H9 (cell line): ENCODE data around the gene PEX5L. TPM values are rescaled to one million over a fixed set of nuclear protein-coding genes. Genes with fewer than 3 reads are reported as not detected.

Experiments used
- DNase-seq: peaks from one replicate; pipeline ENCODE4 v3.0.0-alpha.2; 2017
- H2AFZ ChIP-seq: one replicate; pipeline ENCODE4 v1.6.1; 2013; ENCODE audit warnings: mild to moderate bottlenecking, low read length, control low read depth, moderate library complexity
- H2AK5ac ChIP-seq: 2 replicates; pipeline ENCODE4 v1.6.1; 2013; ENCODE audit warnings: low read length, control low read depth, mixed read lengths; ENCODE audit not compliant: insufficient read length
- H2BK120ac ChIP-seq: one replicate; pipeline ENCODE4 v1.6.1; 2013; ENCODE audit warnings: low read depth, mild to moderate bottlenecking, low read length, control low read depth, inconsistent platforms; ENCODE audit not compliant: poor library complexity, severe bottlenecking
- H2BK12ac ChIP-seq: 2 replicates; pipeline ENCODE4 v1.6.1; 2013; ENCODE audit warnings: low read length, control low read depth, mixed read lengths, low read depth; ENCODE audit not compliant: insufficient read length
- H2BK15ac ChIP-seq: 2 replicates; pipeline ENCODE4 v1.6.1; 2013; ENCODE audit warnings: low read depth, low read length, control low read depth
- H2BK20ac ChIP-seq: one replicate; pipeline ENCODE4 v1.6.1; 2013; ENCODE audit warnings: low read depth, mild to moderate bottlenecking, low read length, control low read depth, inconsistent platforms; ENCODE audit not compliant: poor library complexity, severe bottlenecking
- H2BK5ac ChIP-seq: 2 replicates; pipeline ENCODE4 v1.6.1; 2013; ENCODE audit warnings: low read length, control low read depth, mixed read lengths; ENCODE audit not compliant: insufficient read length
- H3K14ac ChIP-seq: 2 replicates; pipeline ENCODE4 v1.6.1; 2013; ENCODE audit warnings: low read length, control low read depth; ENCODE audit not compliant: insufficient read depth
- H3K18ac ChIP-seq: 2 replicates; pipeline ENCODE4 v1.6.1; 2013; ENCODE audit warnings: low read depth, mild to moderate bottlenecking, mixed read lengths, low read length, control low read depth; ENCODE audit not compliant: insufficient read length
- H3K23ac ChIP-seq: 2 replicates; pipeline ENCODE4 v1.6.1; 2013; ENCODE audit warnings: low read length, control low read depth, mixed read lengths, low read depth; ENCODE audit not compliant: insufficient read length
- H3K23me2 ChIP-seq: 2 replicates; pipeline ENCODE4 v1.6.1; 2013; ENCODE audit warnings: low read depth, mild to moderate bottlenecking, mixed read lengths, low read length, control low read depth; ENCODE audit not compliant: insufficient read length, poor library complexity, severe bottlenecking
- H3K27ac ChIP-seq: 2 replicates; pipeline ENCODE4 v1.5.1; 2013; ENCODE audit warnings: low read length, control low read depth, mixed read lengths, low read depth; ENCODE audit not compliant: insufficient read length
- H3K27me3 ChIP-seq: 2 replicates; pipeline ENCODE4 v1.6.1; 2013; ENCODE audit warnings: low read length, control low read depth, inconsistent platforms; ENCODE audit not compliant: insufficient read depth
- H3K4ac ChIP-seq: 2 replicates; pipeline ENCODE4 v1.6.1; 2013; ENCODE audit warnings: low read depth, mild to moderate bottlenecking, control low read depth, inconsistent platforms, low read length, moderate library complexity
- H3K4me1 ChIP-seq: 2 replicates; pipeline ENCODE4 v1.6.1; 2013; ENCODE audit warnings: low read length, control low read depth, inconsistent platforms; ENCODE audit not compliant: insufficient read depth
- H3K4me2 ChIP-seq: 2 replicates; pipeline ENCODE4 v1.6.1; 2013; ENCODE audit warnings: low read length, control low read depth, mixed read lengths; ENCODE audit not compliant: insufficient read length, insufficient read depth
- H3K56ac ChIP-seq: 2 replicates; pipeline ENCODE4 v1.6.1; 2013; ENCODE audit warnings: low read depth, mild to moderate bottlenecking, mixed read lengths, low read length, control low read depth; ENCODE audit not compliant: insufficient read length
- H3K79me1 ChIP-seq: 2 replicates; pipeline ENCODE4 v1.6.1; 2013; ENCODE audit warnings: low read depth, mild to moderate bottlenecking, moderate library complexity, low read length, control low read depth, inconsistent platforms; ENCODE audit not compliant: insufficient read depth, poor library complexity, severe bottlenecking
- H3K79me2 ChIP-seq: 2 replicates; pipeline ENCODE4 v1.6.1; 2013; ENCODE audit warnings: low read length, control low read depth, inconsistent platforms; ENCODE audit not compliant: insufficient read depth
- H3K9ac ChIP-seq: 2 replicates; pipeline ENCODE4 v1.6.1; 2013; ENCODE audit warnings: low read length, control low read depth, mixed read lengths; ENCODE audit not compliant: insufficient read length; ENCODE audit errors: extremely low read depth
- H3K9me3 ChIP-seq: one replicate; pipeline ENCODE4 v1.6.1; 2013; ENCODE audit warnings: low read depth, low read length, inconsistent platforms; ENCODE audit not compliant: control insufficient read depth
- H3T11ph ChIP-seq: one replicate; pipeline ENCODE4 v1.6.1; 2013; ENCODE audit warnings: mild to moderate bottlenecking, low read length, control low read depth, inconsistent platforms
- H4K20me1 ChIP-seq: one replicate; pipeline ENCODE4 v1.6.1; 2013; ENCODE audit not compliant: control insufficient read depth, insufficient read length, insufficient read depth
- H4K5ac ChIP-seq: 2 replicates; pipeline ENCODE4 v1.6.1; 2013; ENCODE audit warnings: low read depth, mild to moderate bottlenecking, mixed read lengths, low read length, control low read depth; ENCODE audit not compliant: insufficient read length
- H4K8ac ChIP-seq: replicated peaks from 2 replicates; pipeline ENCODE4 v1.6.1; 2013; ENCODE audit warnings: low read length, control low read depth, mixed read lengths, low read depth; ENCODE audit not compliant: insufficient read length
- H4K91ac ChIP-seq: 2 replicates; pipeline ENCODE4 v1.6.1; 2013; ENCODE audit warnings: low read depth, mild to moderate bottlenecking, moderate library complexity, mixed read lengths, low read length, control low read depth; ENCODE audit not compliant: insufficient read length
- H3K27ac Mint-ChIP-seq, 3 experiments: 2 replicates in 2 of 3; 3 replicates in 1 of 3; pipeline ENCODE4 v1.8.0; 2020 to 2021; ENCODE audit warnings: mixed read lengths in 3 of 3, mild to moderate bottlenecking in 1 of 3, moderate library complexity in 1 of 3
- H3K27me3 Mint-ChIP-seq: 2 replicates; pipeline ENCODE4 v1.8.0; 2021; ENCODE audit warnings: low read depth, mild to moderate bottlenecking, moderate library complexity, mixed read lengths
- H3K36me3 Mint-ChIP-seq, 3 experiments: 2 replicates in 2 of 3; 3 replicates in 1 of 3; pipeline ENCODE4 v1.8.0; 2020 to 2021; ENCODE audit warnings: low read depth in 3 of 3, mixed read lengths in 3 of 3; ENCODE audit not compliant: insufficient read depth in 1 of 3
- H3K4me1 Mint-ChIP-seq, 2 experiments: 2 replicates each; pipeline ENCODE4 v1.8.0; 2020; ENCODE audit warnings: mixed read lengths in 2 of 2
- H3K4me3 Mint-ChIP-seq, 2 experiments: 2 replicates in 1 of 2; 3 replicates in 1 of 2; pipeline ENCODE4 v1.8.0; 2020 to 2021; ENCODE audit warnings: mild to moderate bottlenecking in 2 of 2, mixed read lengths in 2 of 2, moderate library complexity in 1 of 2
- H3K9me3 Mint-ChIP-seq, 2 experiments: 2 replicates in 1 of 2; 3 replicates in 1 of 2; pipeline ENCODE4 v1.8.0; 2020; ENCODE audit warnings: mild to moderate bottlenecking in 2 of 2, mixed read lengths in 2 of 2, moderate library complexity in 1 of 2
- WGBS: extraction: QIAGEN DNeasy Blood & Tissue Kit; methylation state at CpG from one replicate; pipeline ENCODE4 v1.1.7; 2013; ENCODE audit warnings: missing lambda C conversion rate, low lambda C conversion rate, mixed read lengths; ENCODE audit not compliant: insufficient read length; ENCODE audit errors: extremely low coverage; 5-methylcytosine and 5-hydroxymethylcytosine counted together
- total RNA-seq: library from RNA; stranded (reverse); gene quantifications from 2 replicates; pipeline ENCODE4 v1.2.1, GENCODE V29; 2021
- TF ChIP-seq, protein P1 (sequence below): fragments of 200-600 bp; sonication (generic); conservative IDR thresholded peaks from 3 replicates; pipeline ENCODE4 v1.8.0; 2021; ENCODE audit warnings: antibody characterized with exemption, mild to moderate bottlenecking

PEX5L gene
- total RNA-seq, 1 experiment from 2014 or later = 0.85 TPM

DNA sequence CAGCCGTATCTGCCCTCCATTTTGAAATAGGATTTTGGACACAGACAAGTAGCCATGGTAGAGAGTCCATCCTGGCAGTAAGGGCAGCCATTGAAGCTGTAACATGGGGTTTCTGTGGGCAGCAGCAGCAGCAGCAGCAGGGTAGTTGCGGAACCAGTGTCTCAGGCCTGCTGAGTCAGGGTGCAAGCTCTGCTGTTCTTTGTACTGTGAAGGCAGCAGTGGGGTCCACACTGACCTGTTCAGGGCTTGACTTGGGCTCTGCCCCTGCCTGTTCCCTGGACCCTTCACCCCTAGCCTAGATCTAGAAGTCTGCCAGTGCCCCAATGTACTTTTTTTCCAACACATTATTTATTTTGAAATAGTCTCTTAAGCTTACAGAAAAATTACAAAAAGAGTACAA, 9.7 kb downstream of the PEX5L start:
- peak overlapping the region in 1 of 3 experiments; percentile 52; a peak in 1 of 7 replicates for H3K27ac Mint-ChIP-seq
- Histone ChIP-seq H2BK20ac (no peak overlapping the region), H2BK5ac (no peak overlapping the region), H2BK12ac (no peak overlapping the region), H3T11ph (no peak overlapping the region), H3K4me2 (no peak overlapping the region), H3K4ac (no peak overlapping the region), H4K5ac (no peak overlapping the region), H3K79me1 (no peaks in the 10 kb centered on the region), H3K27ac (no peak overlapping the region), H2BK15ac (no peak overlapping the region), H3K56ac (no peak overlapping the region), H3K27me3 (no peaks in the 10 kb centered on the region), H2AFZ (no peak overlapping the region), H4K91ac (no peak overlapping the region), H3K79me2 (no peaks in the 10 kb centered on the region), H4K8ac (no peak overlapping the region), H3K9me3 (no peaks in the 10 kb centered on the region), H3K4me1 (no peaks in the 10 kb centered on the region), H2AK5ac (no peak overlapping the region), H3K9ac (no peak overlapping the region), H3K18ac (no peak overlapping the region), H2BK120ac (no peak overlapping the region), H4K20me1 (no peaks in the 10 kb centered on the region), H3K23ac (no peak overlapping the region), H3K23me2 (no peaks in the 10 kb centered on the region), H3K14ac (no peak overlapping the region)
- no peaks in the 10 kb centered on the region; the same call in 1 of the 2 replicates for H3K27me3 Mint-ChIP-seq
- peaks cover under 1 to 2% of the 10 kb centered on the region in 2 experiments for H3K4me1 Mint-ChIP-seq
- no peak overlapping the region for H3K4me3 Mint-ChIP-seq
- H3K9me3 Mint-ChIP-seq = no peaks in the 10 kb centered on the region
- no peaks in the 10 kb centered on the region for H3K36me3 Mint-ChIP-seq
- DNase-seq = no peak
- WGBS = no CpG with 5 or more reads among the region's 2 CpGs
- TF ChIP-seq, protein P1, sequence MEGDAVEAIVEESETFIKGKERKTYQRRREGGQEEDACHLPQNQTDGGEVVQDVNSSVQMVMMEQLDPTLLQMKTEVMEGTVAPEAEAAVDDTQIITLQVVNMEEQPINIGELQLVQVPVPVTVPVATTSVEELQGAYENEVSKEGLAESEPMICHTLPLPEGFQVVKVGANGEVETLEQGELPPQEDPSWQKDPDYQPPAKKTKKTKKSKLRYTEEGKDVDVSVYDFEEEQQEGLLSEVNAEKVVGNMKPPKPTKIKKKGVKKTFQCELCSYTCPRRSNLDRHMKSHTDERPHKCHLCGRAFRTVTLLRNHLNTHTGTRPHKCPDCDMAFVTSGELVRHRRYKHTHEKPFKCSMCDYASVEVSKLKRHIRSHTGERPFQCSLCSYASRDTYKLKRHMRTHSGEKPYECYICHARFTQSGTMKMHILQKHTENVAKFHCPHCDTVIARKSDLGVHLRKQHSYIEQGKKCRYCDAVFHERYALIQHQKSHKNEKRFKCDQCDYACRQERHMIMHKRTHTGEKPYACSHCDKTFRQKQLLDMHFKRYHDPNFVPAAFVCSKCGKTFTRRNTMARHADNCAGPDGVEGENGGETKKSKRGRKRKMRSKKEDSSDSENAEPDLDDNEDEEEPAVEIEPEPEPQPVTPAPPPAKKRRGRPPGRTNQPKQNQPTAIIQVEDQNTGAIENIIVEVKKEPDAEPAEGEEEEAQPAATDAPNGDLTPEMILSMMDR = no peak
